GM18868 (cell line): ENCODE data around the gene COL23A1.

Experiments used
- ATAC-seq: cut with Tn5 transposase; IDR thresholded peaks from one replicate; pipeline ENCODE4 v1.9.1; 2021; ENCODE audit warnings: mild to moderate bottlenecking, moderate library complexity; ENCODE audit not compliant: unreplicated experiment

The COL23A1 gene

GRCh38 chr5:178278358-178279023 lies 311.7 kb downstream of the COL23A1 start:
- no peak for ATAC-seq

- no peak for ATAC-seq
Measured at GRCh38 chr5:178277866-178278265, 312.3 kb downstream of the COL23A1 start.

GRCh38 chr5:178277346-178277745 lies 312.8 kb downstream of the COL23A1 start:
- ATAC-seq: no peak

GRCh38 chr5:178274781-178275537 lies 315.2 kb downstream of the COL23A1 start:
- ATAC-seq: no peak

GRCh38 chr5:178273665-178274541 lies 316.3 kb downstream of the COL23A1 start:
- no peak for ATAC-seq

GRCh38 chr5:178273041-178273440 lies 317.2 kb downstream of the COL23A1 start:
- ATAC-seq: no peak

- no peak for ATAC-seq
Measured at GRCh38 chr5:178272591-178272990, 317.6 kb downstream of the COL23A1 start.

GRCh38 chr5:178271726-178272479 lies 318.3 kb downstream of the COL23A1 start:
- no peak for ATAC-seq

- no peak for ATAC-seq
Measured at GRCh38 chr5:178271231-178271630, 319.0 kb downstream of the COL23A1 start.

GRCh38 chr5:178269499-178269898 lies 320.7 kb downstream of the COL23A1 start:
- no peak for ATAC-seq

GRCh38 chr5:178267876-178268275 lies 322.3 kb downstream of the COL23A1 start:
- ATAC-seq: no peak

- no peak for ATAC-seq
Measured at GRCh38 chr5:178267245-178267644, 322.9 kb downstream of the COL23A1 start.

- no peak for ATAC-seq
Measured at GRCh38 chr5:178266581-178266980, 323.6 kb downstream of the COL23A1 start.

GRCh38 chr5:178265746-178266145 lies 324.4 kb downstream of the COL23A1 start:
- no peak for ATAC-seq

GRCh38 chr5:178264044-178264443 lies 326.1 kb downstream of the COL23A1 start:
- ATAC-seq: no peak

GRCh38 chr5:178261666-178262600 lies 328.3 kb downstream of the COL23A1 start:
- no peak for ATAC-seq

GRCh38 chr5:178259623-178260536 lies 330.3 kb downstream of the COL23A1 start:
- no peak for ATAC-seq

- no peak for ATAC-seq
Measured at GRCh38 chr5:178257650-178258049, 332.5 kb downstream of the COL23A1 start.

- ATAC-seq: no peak
Measured at GRCh38 chr5:178256746-178257145, 333.4 kb downstream of the COL23A1 start.
